Heart left ventricle (tissue), 16 donors: ENCODE data around the gene ZSWIM2. TPM values are rescaled to one million over a fixed set of nuclear protein-coding genes. Genes with fewer than 3 reads are reported as not detected.
"Not testable (repeated sequence)": the region's sequence is repeated elsewhere in the genome, so short reads cannot be mapped to it uniquely, and the experiment has no call there.

Experiments used
- ATAC-seq, 4 donors: fragments of 200-7000 bp; cut with Tn5 transposase; one replicate each; pipeline ENCODE4 v1.9.1; 2020 to 2022; ENCODE audit warnings: moderate library complexity in 4 of 4, mild to moderate bottlenecking in 3 of 4, moderate number of reproducible peaks in 1 of 4
- DNase-seq, 5 donors: peaks; one replicate each; pipeline ENCODE4 v3.0.0-alpha.2; 2020
- H3K27ac ChIP-seq, 12 donors: fragments of 200-600 bp; sonication (generic) in 4 of 12; one replicate each; pipeline versions ENCODE4 v1.5.0 to v1.8.0; 2016 to 2022; ENCODE audit warnings: mild to moderate bottlenecking in 2 of 12
- H3K27me3 ChIP-seq, 9 donors: fragments of 200-600 bp; sonication (generic) in 2 of 9; one replicate each; pipeline versions ENCODE4 v1.5.1 to v1.8.0; 2016 to 2022; ENCODE audit warnings: mild to moderate bottlenecking in 3 of 9
- H3K36me3 ChIP-seq, 9 donors: fragments of 200-600 bp; sonication (generic) in 2 of 9; one replicate each; pipeline versions ENCODE4 v1.5.0 to v1.8.0; 2018 to 2022; ENCODE audit warnings: mild to moderate bottlenecking in 2 of 9
- H3K4me1 ChIP-seq, 12 donors: fragments of 200-600 bp; sonication (generic) in 4 of 12; one replicate each; pipeline versions ENCODE4 v1.5.0 to v1.8.0; 2016 to 2022; ENCODE audit warnings: mild to moderate bottlenecking in 3 of 12
- H3K4me3 ChIP-seq, 12 donors: fragments of 200-600 bp; sonication (generic) in 4 of 12; one replicate each; pipeline versions ENCODE4 v1.5.0 to v1.8.0; 2017 to 2022; ENCODE audit warnings: mild to moderate bottlenecking in 9 of 12, moderate library complexity in 4 of 12
- H3K9me3 ChIP-seq, 12 donors: fragments of 200-600 bp; sonication (generic) in 4 of 12; one replicate each; pipeline versions ENCODE4 v1.5.0 to v1.8.0; 2016 to 2022; ENCODE audit warnings: mild to moderate bottlenecking in 1 of 12
- CTCF ChIP-seq, 12 donors: fragments of 200-600 bp; sonication (generic) in 4 of 12; IDR thresholded peaks; one replicate each; pipeline versions ENCODE4 v1.5.0 to v1.8.0; 2018 to 2022; ENCODE audit warnings: antibody characterized with exemption in 12 of 12, mild to moderate bottlenecking in 5 of 12
- POLR2A ChIP-seq, 2 donors: fragments of 450-650 bp; IDR thresholded peaks; one replicate each; pipeline ENCODE4 v1.6.1; 2017; ENCODE audit warnings: antibody characterized with exemption in 2 of 2, mild to moderate bottlenecking in 2 of 2, moderate library complexity in 2 of 2
- WGBS, 4 donors: extraction: QIAGEN DNeasy Blood & Tissue Kit in 2 of 4; methylation state at CpG; one replicate each; pipeline versions ENCODE4 v1.1.5 to v1.1.7; 2013 to 2018; 5-methylcytosine and 5-hydroxymethylcytosine counted together
- intact Hi-C, 10 donors: fragments of 100-400 bp; cut with DNase I; formaldehyde crosslinking; loops; one replicate each; pipeline versions ENCODE4 v1.11.1 to v1.14.2; 2022
- polyA plus RNA-seq, 2 donors: library from polyadenylated mRNA; stranded (reverse); fragments of 200-250 nt; gene quantifications; one replicate each; pipeline ENCODE4 v1.2.3, GENCODE V29; 2013
- total RNA-seq, 9 donors: library from RNA; depleted of rRNA in 2 of 9; stranded (reverse); fragments of >200 nt in 2 of 9; fragmentation: NEBNext Ultra II Directional in 3 of 9; extraction: Animal tissue kit (Norgen Biotek cat#: 25700) in 3 of 9; gene quantifications; one replicate each; pipeline versions ENCODE4 v1.1.0 to v1.2.4, GENCODE V29; 2016 to 2023
- donor health status: ischemic (EF 13 %, LVEDD 7.1; RV severe dilation, severe dysfunction).
- donor health status: healthy with polysubstance abuse.
- donor health status: DM: no; HTN: yes; CAD: no.
- donor health status: DM: no; HTN: no; CAD: no.
- donor health status: ischemic (EF 25% LVEDD 6.9; RV normal size, moderate dysfunction).
- donor health status: ischemic (EF 25% LVEDD 5.7; RV mildly dilated, moderate dysfunction).
- donor health status: healthy.
- donor health status: DM: yes; HTN: yes; CAD: no.
- donor health status: ischemic (EF 35%, LVEDD 5.7; RV mildly dilated, moderate dysfunction).
- donor health status: nonischemic (EF 11% LVEDD 7.7; RV severe dilation, severe dysfunction).
- donor health status: DM: yes; HTN: yes; CAD: no.
- donor health status: PGD.
- donor health status: ischemic (EF 29% LVEDD 5.4; RV normal size, mild dysfunction).
- donor health status: nonischemic (EF 23%, LVEDD 6.1; RV moderate dilation, normal function).

Gene ZSWIM2
- total and polyA plus RNA-seq, 11 donors = not detected

- no peak for ATAC-seq
Observed at GRCh38 chr2:186806591-186806990, 42.4 kb downstream of the ZSWIM2 start.

DNA sequence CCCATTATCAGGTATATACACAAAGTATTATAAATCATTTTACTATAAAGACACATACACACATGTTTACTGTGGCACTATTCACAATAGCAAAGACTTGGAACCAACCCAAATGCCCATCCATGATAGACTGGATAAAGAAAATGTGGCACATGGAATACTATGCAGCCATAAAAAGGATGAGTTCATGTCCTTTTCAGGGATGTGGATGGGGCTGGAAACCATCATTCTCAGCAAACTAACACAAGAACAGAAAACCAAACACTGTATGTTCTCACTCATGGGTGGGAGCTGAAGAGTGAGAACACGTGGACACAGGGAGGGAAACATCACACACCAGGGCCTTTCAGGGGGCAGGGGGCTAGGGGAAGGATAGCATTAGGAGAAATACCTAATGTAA, 50.4 kb downstream of the ZSWIM2 start:
- ATAC-seq, H3K27me3 ChIP-seq, H3K4me3 ChIP-seq, H3K36me3 ChIP-seq, intact Hi-C loops, H3K4me1 ChIP-seq, H3K27ac ChIP-seq, DNase-seq: not testable (repeated sequence)
- 86 to 95% (median 89%) methylated on average over 1 of the region's 1 CpG for WGBS, 4 donors
- H3K9me3 ChIP-seq = peaks cover 0 to 19% (median under 1%) of the 10 kb centered on the region in 12 donors

More at GRCh38 chr2:186806591-186806990, 42.4 kb downstream of the ZSWIM2 start:
- no peak overlapping the region for H3K27ac ChIP-seq
- peaks cover 0 to 13% (median 0%) of the 10 kb centered on the region in 12 donors for H3K9me3 ChIP-seq
- H3K27me3 ChIP-seq = no peaks in the 10 kb centered on the region
- H3K4me1 ChIP-seq = no peaks in the 10 kb centered on the region
- DNase-seq = no peak
- WGBS, 4 donors = 71 to 96% (median 90%) methylated on average over 1 of the region's 1 CpG
- intact Hi-C loops = no loop called here
- H3K4me3 ChIP-seq = no peak overlapping the region
- no peaks in the 10 kb centered on the region for H3K36me3 ChIP-seq
- TF ChIP-seq CTCF (IDR thresholded peaks at IDR 0.05) (no peak), POLR2A (IDR thresholded peaks at IDR 0.05) (no peak)

GRCh38 chr2:186784930-186785329, 64.0 kb downstream of the ZSWIM2 start:
- DNase-seq (no peak), ATAC-seq (no peak)
- WGBS, 4 donors = 84 to 93% (median 86%) methylated on average over 4 of the region's 4 CpGs
- Histone ChIP-seq H3K27ac (no peak overlapping the region), H3K4me1 (no peaks in the 10 kb centered on the region), H3K4me3 (no peak overlapping the region), H3K27me3 (no peaks in the 10 kb centered on the region), H3K36me3 (no peaks in the 10 kb centered on the region), H3K9me3 (peaks cover 0 to 47% (median 14%) of the 10 kb centered on the region in 12 donors)
- no peak for TF ChIP-seq POLR2A (IDR thresholded peaks at IDR 0.05)
- no peak for TF ChIP-seq CTCF (IDR thresholded peaks at IDR 0.05)
- intact Hi-C loops = no loop called here

DNA sequence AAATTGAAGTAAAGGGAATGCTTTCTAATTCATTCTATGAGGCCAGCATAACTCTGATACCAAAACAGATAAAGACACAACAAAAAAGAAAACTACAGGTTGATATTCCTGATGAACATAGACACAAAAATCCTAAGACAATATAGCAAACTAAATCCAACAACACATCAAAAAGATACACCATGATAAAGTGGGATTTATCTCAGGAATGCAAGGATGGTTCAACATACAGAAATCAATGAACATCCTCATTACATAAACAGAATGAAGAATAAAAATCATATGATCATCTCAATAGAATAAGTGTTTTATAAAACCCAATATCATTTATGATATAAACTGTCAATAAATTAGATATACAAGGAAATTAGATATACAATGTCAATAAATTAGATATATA, 65.7 kb downstream of the ZSWIM2 start:
- no peaks in the 10 kb centered on the region for H3K27me3 ChIP-seq
- no peak for ATAC-seq
- TF ChIP-seq POLR2A (IDR thresholded peaks at IDR 0.05) = no peak
- TF ChIP-seq CTCF (IDR thresholded peaks at IDR 0.05) = no peak
- H3K36me3 ChIP-seq = no peaks in the 10 kb centered on the region
- H3K27ac ChIP-seq = no peak overlapping the region
- no peak overlapping the region for H3K4me3 ChIP-seq
- no peaks in the 10 kb centered on the region for H3K4me1 ChIP-seq
- DNase-seq = no peak
- peaks cover 0 to 37% (median 14%) of the 10 kb centered on the region in 12 donors for H3K9me3 ChIP-seq
- intact Hi-C loops = no loop called here

- DNase-seq (no peak), ATAC-seq (no peak)
- Histone ChIP-seq H3K36me3 (no peaks in the 10 kb centered on the region), H3K27me3 (no peaks in the 10 kb centered on the region), H3K4me3 (no peak overlapping the region), H3K9me3 (peaks cover 0 to 36% (median 14%) of the 10 kb centered on the region in 12 donors), H3K4me1 (no peaks in the 10 kb centered on the region), H3K27ac (no peak overlapping the region)
- TF ChIP-seq CTCF (IDR thresholded peaks at IDR 0.05) (no peak), POLR2A (IDR thresholded peaks at IDR 0.05) (no peak)
- WGBS, 4 donors = 55 to 56% (median 56%) methylated on average over 4 of the region's 4 CpGs
- intact Hi-C loops = no loop called here
Observed at GRCh38 chr2:186780701-186781316, 68.2 kb downstream of the ZSWIM2 start.
